Endodermal cell (in vitro differentiated cells): ENCODE measurements around the gene DPM1. TPM values are rescaled to one million over a fixed set of nuclear protein-coding genes. Genes with fewer than 3 reads are reported as not detected.

Experiments used
- DNase-seq: peaks from one replicate; pipeline ENCODE4 v3.0.0-alpha.2; 2017
- H3K27ac ChIP-seq: 2 replicates; pipeline ENCODE4 v1.5.1; 2013; ENCODE audit warnings: mild to moderate bottlenecking, low read depth, low read length, moderate library complexity
- H3K27me3 ChIP-seq: 2 replicates; pipeline ENCODE4 v1.6.1; 2013; ENCODE audit warnings: mild to moderate bottlenecking, low read length, moderate library complexity; ENCODE audit not compliant: insufficient read depth, control insufficient read depth, poor library complexity, severe bottlenecking
- H3K36me3 ChIP-seq: 2 replicates; pipeline ENCODE4 v1.7.0; 2013; ENCODE audit warnings: mild to moderate bottlenecking, low read length, moderate library complexity; ENCODE audit not compliant: control insufficient read depth, insufficient read depth
- H3K4me1 ChIP-seq: one replicate; pipeline ENCODE4 v1.7.0; 2013; ENCODE audit warnings: low read length; ENCODE audit not compliant: control insufficient read depth, insufficient read depth
- H3K4me3 ChIP-seq: 2 replicates; pipeline ENCODE4 v1.5.1; 2013; ENCODE audit warnings: mild to moderate bottlenecking, low read length, moderate library complexity
- H3K9ac ChIP-seq: 2 replicates; pipeline ENCODE4 v1.6.1; 2013; ENCODE audit warnings: mild to moderate bottlenecking, low read length, moderate library complexity; ENCODE audit not compliant: poor library complexity, severe bottlenecking; ENCODE audit errors: extremely low read depth
- H3K9me3 ChIP-seq: 2 replicates; pipeline ENCODE4 v1.6.1; 2013; ENCODE audit warnings: mild to moderate bottlenecking, low read length, moderate library complexity; ENCODE audit not compliant: control insufficient read depth
- H3K27ac Mint-ChIP-seq: 2 replicates; pipeline ENCODE4 v1.8.0; 2020; ENCODE audit warnings: mixed read lengths
- H3K27me3 Mint-ChIP-seq: 2 replicates; pipeline ENCODE4 v1.8.0; 2021; ENCODE audit warnings: mild to moderate bottlenecking, mixed read lengths; ENCODE audit not compliant: insufficient read depth
- H3K36me3 Mint-ChIP-seq: 2 replicates; pipeline ENCODE4 v1.8.0; 2020; ENCODE audit warnings: low read depth, mixed read lengths
- H3K4me1 Mint-ChIP-seq: 2 replicates; pipeline ENCODE4 v1.8.0; 2020; ENCODE audit warnings: mixed read lengths
- H3K4me3 Mint-ChIP-seq: 2 replicates; pipeline ENCODE4 v1.8.0; 2020; ENCODE audit warnings: mild to moderate bottlenecking, moderate library complexity, mixed read lengths
- H3K9me3 Mint-ChIP-seq: 2 replicates; pipeline ENCODE4 v1.8.0; 2020; ENCODE audit warnings: mild to moderate bottlenecking, mixed read lengths
- CTCF ChIP-seq: fragments of 200-600 bp; sonication (generic); conservative IDR thresholded peaks from 2 replicates; pipeline ENCODE4 v1.5.0; 2021; ENCODE audit warnings: antibody characterized with exemption, mild to moderate bottlenecking
- WGBS, 2 experiments: methylation state at CpG; one replicate each; pipeline versions ENCODE4 v1.1.5 to v1.1.7; 2013; ENCODE audit warnings: missing lambda C conversion rate in 2 of 2, mixed read lengths in 1 of 2; ENCODE audit not compliant: insufficient coverage in 1 of 2, insufficient read length in 1 of 2; 5-methylcytosine and 5-hydroxymethylcytosine counted together
- total RNA-seq, 2 donors: library from RNA; stranded (reverse); fragmentation: NEBNext Ultra II Directional in 1 of 2; extraction: Animal tissue kit (Norgen Biotek cat#: 25700) in 1 of 2; gene quantifications; 2 replicates in 1 of 2; 3 replicates in 1 of 2; pipeline ENCODE4 v1.2.1, GENCODE V29; 2021

Gene DPM1
- total RNA-seq, 2 donors from 2014 or later, result 54.9 to 58.8 TPM

- 89 to 90% methylated on average over 14 to 20 of the region's 20 CpGs for WGBS, 2 experiments
- no peaks in the 10 kb centered on the region for H3K9me3 ChIP-seq
- no peak overlapping the region for H3K27ac ChIP-seq
- Mint-ChIP-seq H3K27me3 (peaks cover 17% of the 10 kb centered on the region), H3K4me3 (no peak overlapping the region), H3K36me3 (no peaks in the 10 kb centered on the region), H3K27ac (no peak overlapping the region), H3K9me3 (no peaks in the 10 kb centered on the region), H3K4me1 (peaks cover 2% of the 10 kb centered on the region)
- H3K27me3 ChIP-seq, result no peaks in the 10 kb centered on the region
- no peak overlapping the region for H3K4me3 ChIP-seq
- no peaks in the 10 kb centered on the region for H3K4me1 ChIP-seq
- no peak for DNase-seq
- no peaks in the 10 kb centered on the region for H3K36me3 ChIP-seq
- H3K9ac ChIP-seq, result no peak overlapping the region
- no peak for TF ChIP-seq CTCF
Measured at GRCh38 chr20:50977066-50978021, 19.0 kb upstream of the DPM1 start.

GRCh38 chr20:50975701-50976330, 17.5 kb upstream of the DPM1 start:
- WGBS, 2 experiments, result 89 to 100% methylated on average over 5 to 10 of the region's 10 CpGs
- Histone ChIP-seq H3K36me3 (no peaks in the 10 kb centered on the region), H3K27ac (no peak overlapping the region), H3K4me3 (no peak overlapping the region), H3K4me1 (no peaks in the 10 kb centered on the region), H3K9me3 (no peaks in the 10 kb centered on the region), H3K9ac (no peak overlapping the region), H3K27me3 (no peaks in the 10 kb centered on the region)
- DNase-seq, result no peak
- Mint-ChIP-seq H3K4me3 (no peak overlapping the region), H3K4me1 (no peaks in the 10 kb centered on the region), H3K27me3 (peaks cover 21% of the 10 kb centered on the region), H3K36me3 (no peaks in the 10 kb centered on the region), H3K27ac (no peak overlapping the region), H3K9me3 (no peaks in the 10 kb centered on the region)
- TF ChIP-seq CTCF, result no peak

- DNase-seq, result no peak
- no peak overlapping the region for H3K27ac Mint-ChIP-seq
- 91 to 94% methylated on average over 8 of the region's 8 CpGs for WGBS, 2 experiments
Measured at GRCh38 chr20:50969912-50970311, 11.6 kb upstream of the DPM1 start.

More at GRCh38 chr20:50969912-50970311, 11.6 kb upstream of the DPM1 start:
- Histone ChIP-seq H3K27me3 (no peaks in the 10 kb centered on the region), H3K9ac (no peak overlapping the region), H3K27ac (no peak overlapping the region), H3K36me3 (no peaks in the 10 kb centered on the region), H3K4me1 (peaks cover 3% of the 10 kb centered on the region), H3K4me3 (no peak overlapping the region), H3K9me3 (no peaks in the 10 kb centered on the region)
- Mint-ChIP-seq H3K4me1 (peaks cover 12% of the 10 kb centered on the region), H3K4me3 (no peak overlapping the region), H3K9me3 (no peaks in the 10 kb centered on the region), H3K27me3 (peaks cover 21% of the 10 kb centered on the region), H3K36me3 (no peaks in the 10 kb centered on the region)
- TF ChIP-seq CTCF, result no peak
